Transverse colon (tissue), 4 donors: ENCODE results near the gene SLC19A1.

ENCODE experiments used
- CTCF ChIP-seq, 5 experiments: fragments of 200-600 bp in 3 of 5; fragments of 450-650 bp in 2 of 5; sonication (generic) in 3 of 5; IDR thresholded peaks; 1 replicate in 2 of 5; 2 replicates in 3 of 5; pipeline ENCODE4 v1.5.1; 2016 to 2017; ENCODE audit warnings: antibody characterized with exemption in 5 of 5, inconsistent platforms in 3 of 5, mild to moderate bottlenecking in 2 of 5, moderate library complexity in 1 of 5
- POLR2AphosphoS5 ChIP-seq, 3 donors: sonication (generic); formaldehyde crosslinking; IDR thresholded peaks; one replicate each; pipeline ENCODE4 v1.6.1; 2016; ENCODE audit warnings: antibody characterized with exemption in 3 of 3

- TF ChIP-seq POLR2AphosphoS5 (IDR thresholded peaks at IDR 0.05) (no peak), CTCF (IDR thresholded peaks at IDR 0.05) (no peak)
These were observed 89.4 kb downstream of the SLC19A1 start for GRCh38 chr21:45452696-45453307.
